Measurements from ENCODE around the gene EXOC8. TPM values are rescaled to one million over a fixed set of nuclear protein-coding genes. Genes with fewer than 3 reads are reported as not detected.
"Not testable (repeated sequence)": the region's sequence is repeated elsewhere in the genome, so short reads cannot be mapped to it uniquely, and the experiment has no call there.

Gene EXOC8
- total RNA-seq, 2 experiments from 2014 or later, result 14.8 to 17.4 TPM

GRCh38 chr1:231354330-231355020, 16.8 kb upstream of the EXOC8 start:
- no peaks in the 10 kb centered on the region for H3K79me2 ChIP-seq (ENCODE audit: insufficient read depth, low read depth, low read length)
- H3K4me2 ChIP-seq (ENCODE audit: low read length), result no peak overlapping the region
- no peak overlapping the region for H2AFZ ChIP-seq (ENCODE audit: low read length)
- TF ChIP-seq CTCF (conservative IDR thresholded peaks at IDR 0.05; ENCODE audit: low read length) (no peak), EZH2phosphoT487 (IDR thresholded peaks at IDR 0.05; ENCODE audit: borderline replicate concordance, low read depth, low read length) (no peak)
- no peaks in the 10 kb centered on the region for H3K4me1 ChIP-seq (ENCODE audit: insufficient read depth, low read length, poor library complexity, severe bottlenecking)
- no peak overlapping the region for H3K4me3 ChIP-seq (ENCODE audit: low read depth, low read length, poor library complexity, severe bottlenecking)
- no peaks in the 10 kb centered on the region for H4K20me1 ChIP-seq (ENCODE audit: insufficient read depth, low read length)
- BruUV-seq (replicated peaks), result no TSS peak
- H3K9me3 ChIP-seq (ENCODE audit: low read length), result no peaks in the 10 kb centered on the region
- no peaks in the 10 kb centered on the region for H3K9me2 ChIP-seq (ENCODE audit: insufficient read depth, low read length)
- CTCF ChIA-PET (ENCODE audit: unreplicated experiment), result no interaction called here
- H3K36me3 ChIP-seq (ENCODE audit: insufficient read depth, low read length), result peaks cover 50% of the 10 kb centered on the region
- intact Hi-C loops (cut with micrococcal nuclease; ENCODE audit: unreplicated experiment), result loop anchor here (5.0 kb wide), 1 partner anchor 173 kb away; the partner anchor contains the start of gene TSNAX
- POLR2A ChIA-PET, result interaction anchor here (0.7 to 1.4 kb wide), 3 partner anchors 9 to 158 kb away, joined by 3 read pairs; no protein-coding TSS in a partner anchor
- no peak overlapping the region for H3K27ac ChIP-seq (ENCODE audit: low read depth, low read length, poor library complexity, severe bottlenecking)
- no peak for DNase-seq (ENCODE audit: low spot score)

- H3K4me1 ChIP-seq (ENCODE audit: insufficient read depth, low read length, poor library complexity, severe bottlenecking), result no peaks in the 10 kb centered on the region
- TF ChIP-seq CTCF (conservative IDR thresholded peaks at IDR 0.05; ENCODE audit: low read length) (no peak), EZH2phosphoT487 (IDR thresholded peaks at IDR 0.05; ENCODE audit: borderline replicate concordance, low read depth, low read length) (no peak)
- H3K9me3 ChIP-seq (ENCODE audit: low read length), result no peaks in the 10 kb centered on the region
- CTCF ChIA-PET (ENCODE audit: unreplicated experiment), result no interaction called here
- H3K9me2 ChIP-seq (ENCODE audit: insufficient read depth, low read length), result no peaks in the 10 kb centered on the region
- no peaks in the 10 kb centered on the region for H3K79me2 ChIP-seq (ENCODE audit: insufficient read depth, low read depth, low read length)
- DNase-seq (ENCODE audit: low spot score), result no peak
- no peak overlapping the region for H3K4me3 ChIP-seq (ENCODE audit: low read depth, low read length, poor library complexity, severe bottlenecking)
- no peak overlapping the region for H3K4me2 ChIP-seq (ENCODE audit: low read length)
- peaks cover 63% of the 10 kb centered on the region for H3K36me3 ChIP-seq (ENCODE audit: insufficient read depth, low read length)
- POLR2A ChIA-PET, result no interaction called here
- intact Hi-C loops (cut with micrococcal nuclease; ENCODE audit: unreplicated experiment), result no loop called here
- BruUV-seq (replicated peaks), result TSS peak; percentile 33
- no peak overlapping the region for H3K27ac ChIP-seq (ENCODE audit: low read depth, low read length, poor library complexity, severe bottlenecking)
- H2AFZ ChIP-seq (ENCODE audit: low read length), result no peak overlapping the region
- no peaks in the 10 kb centered on the region for H4K20me1 ChIP-seq (ENCODE audit: insufficient read depth, low read length)
Observed at GRCh38 chr1:231353086-231353485, 15.4 kb upstream of the EXOC8 start.

DNA sequence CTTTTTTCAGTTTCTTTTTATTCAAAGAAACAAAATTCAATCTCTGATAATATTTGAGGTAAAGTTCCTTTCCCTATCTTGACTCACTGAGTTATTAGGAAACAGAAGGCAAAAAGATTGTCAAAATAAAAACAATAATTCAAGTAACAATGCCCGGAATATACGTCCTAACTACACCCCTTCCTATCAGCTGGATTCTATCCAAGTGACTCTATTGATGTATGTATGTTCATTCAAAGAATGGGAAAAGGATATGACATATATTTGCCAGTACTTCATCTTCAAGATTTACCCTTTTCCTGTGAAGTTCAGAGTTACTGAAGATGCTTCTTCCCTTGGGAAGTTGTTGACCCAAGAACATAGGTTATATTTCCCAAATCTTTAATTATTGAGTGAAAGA, 14.2 kb upstream of the EXOC8 start:
- Histone ChIP-seq H3K9me3 (ENCODE audit: low read length) (no peaks in the 10 kb centered on the region), H2AFZ (ENCODE audit: low read length) (no peak overlapping the region), H3K36me3 (ENCODE audit: insufficient read depth, low read length) (peaks cover 76% of the 10 kb centered on the region), H4K20me1 (ENCODE audit: insufficient read depth, low read length) (no peaks in the 10 kb centered on the region), H3K79me2 (ENCODE audit: insufficient read depth, low read depth, low read length) (no peaks in the 10 kb centered on the region), H3K9me2 (ENCODE audit: insufficient read depth, low read length) (no peaks in the 10 kb centered on the region), H3K4me3 (ENCODE audit: low read depth, low read length, poor library complexity, severe bottlenecking) (no peak overlapping the region), H3K4me1 (ENCODE audit: insufficient read depth, low read length, poor library complexity, severe bottlenecking) (no peaks in the 10 kb centered on the region), H3K4me2 (ENCODE audit: low read length) (no peak overlapping the region), H3K27ac (ENCODE audit: low read depth, low read length, poor library complexity, severe bottlenecking) (no peak overlapping the region)
- ChIA-PET CTCF (ENCODE audit: unreplicated experiment) (no interaction called here), POLR2A (interaction anchor here (0.7 kb wide), 1 partner anchor 66 kb away, joined by 3 read pairs; no protein-coding TSS in a partner anchor)
- intact Hi-C loops (cut with micrococcal nuclease; ENCODE audit: unreplicated experiment), result no loop called here
- no peak for DNase-seq (ENCODE audit: low spot score)
- TF ChIP-seq CTCF (conservative IDR thresholded peaks at IDR 0.05; ENCODE audit: low read length) (no peak), EZH2phosphoT487 (IDR thresholded peaks at IDR 0.05; ENCODE audit: borderline replicate concordance, low read depth, low read length) (no peak)
- BruUV-seq (replicated peaks), result no TSS peak

GRCh38 chr1:231348856-231349255, 11.2 kb upstream of the EXOC8 start:
- intact Hi-C loops (cut with micrococcal nuclease; ENCODE audit: unreplicated experiment); CTCF ChIA-PET (ENCODE audit: unreplicated experiment): not testable (repeated sequence)
- POLR2A ChIA-PET, result interaction anchor here (1.4 kb wide), 1 partner anchor 11 kb away, joined by 3 read pairs; the partner anchor contains the start of genes EXOC8 and SPRTN

More at GRCh38 chr1:231348856-231349255, 11.2 kb upstream of the EXOC8 start:
- not testable (repeated sequence) for BruUV-seq (replicated peaks); H2AFZ ChIP-seq (ENCODE audit: low read length); H3K4me2 ChIP-seq (ENCODE audit: low read length); DNase-seq (ENCODE audit: low spot score); H3K9me2 ChIP-seq (ENCODE audit: insufficient read depth, low read length); H4K20me1 ChIP-seq (ENCODE audit: insufficient read depth, low read length); H3K9me3 ChIP-seq (ENCODE audit: low read length); H3K4me1 ChIP-seq (ENCODE audit: insufficient read depth, low read length, poor library complexity, severe bottlenecking); H3K27ac ChIP-seq (ENCODE audit: low read depth, low read length, poor library complexity, severe bottlenecking); H3K4me3 ChIP-seq (ENCODE audit: low read depth, low read length, poor library complexity, severe bottlenecking); H3K79me2 ChIP-seq (ENCODE audit: insufficient read depth, low read depth, low read length)
- H3K36me3 ChIP-seq (ENCODE audit: insufficient read depth, low read length), result peaks cover 89% of the 10 kb centered on the region
